Measurements from ENCODE around the gene TANGO2. TPM values are rescaled to one million over a fixed set of nuclear protein-coding genes. Genes with fewer than 3 reads are reported as not detected.

TANGO2 gene
- total and polyA plus RNA-seq, 2 experiments from 2014 or later, result 27.3 to 45.0 TPM

GRCh38 chr22:19987394-19988306, 33.3 kb upstream of the TANGO2 start:
- Histone ChIP-seq H3K9ac (no peak overlapping the region), H2AFZ (no peak overlapping the region), H3K4me1 (ENCODE audit: insufficient read depth) (peaks cover 7% of the 10 kb centered on the region), H3K36me3 (ENCODE audit: low read depth) (no peaks in the 10 kb centered on the region), H3K79me2 (ENCODE audit: insufficient read depth) (no peaks in the 10 kb centered on the region), H3K27me3 (replicated peaks; ENCODE audit: insufficient read depth) (no peaks in the 10 kb centered on the region), H3K4me3 (no peak overlapping the region), H3K4me2 (ENCODE audit: unreplicated experiment) (no peak overlapping the region), H3K9me2 (ENCODE audit: insufficient read depth) (no peaks in the 10 kb centered on the region), H3K27ac (no peak overlapping the region), H4K20me1 (ENCODE audit: insufficient read depth) (no peaks in the 10 kb centered on the region), H3F3A (ENCODE audit: insufficient read depth) (no peaks in the 10 kb centered on the region), H3K9me3 (ENCODE audit: low read depth) (no peaks in the 10 kb centered on the region)
- TF ChIP-seq EZH2phosphoT487 (IDR thresholded peaks at IDR 0.05; ENCODE audit: insufficient read depth, low read depth), result no peak
- no peak for TF ChIP-seq EZH2 (IDR thresholded peaks at IDR 0.05; ENCODE audit: insufficient read depth, poor library complexity, severe bottlenecking)
- no peak for DNase-seq
- in situ Hi-C loops (cut with MboI), result loop anchor here (25.0 kb wide), 1 partner anchor 300 kb away; no protein-coding TSS in a partner anchor
- WGBS, 2 experiments (ENCODE audit: low coverage in 1 of 2, low lambda C conversion rate in 2 of 2, missing lambda C conversion rate in 2 of 2), result 58 to 62% methylated on average over 22 to 24 of the region's 24 CpGs

GRCh38 chr22:19988331-19988808, 32.5 kb upstream of the TANGO2 start:
- no peak overlapping the region for H3K27ac ChIP-seq
- H3K79me2 ChIP-seq (ENCODE audit: insufficient read depth), result no peaks in the 10 kb centered on the region
- no peaks in the 10 kb centered on the region for H3K9me2 ChIP-seq (ENCODE audit: insufficient read depth)
- no peak for DNase-seq
- H3F3A ChIP-seq (ENCODE audit: insufficient read depth), result no peaks in the 10 kb centered on the region
- 78 to 86% methylated on average over 9 of the region's 9 CpGs for WGBS, 2 experiments (ENCODE audit: low coverage in 1 of 2, low lambda C conversion rate in 2 of 2, missing lambda C conversion rate in 2 of 2)
- no peaks in the 10 kb centered on the region for H3K27me3 ChIP-seq (replicated peaks; ENCODE audit: insufficient read depth)
- TF ChIP-seq EZH2phosphoT487 (IDR thresholded peaks at IDR 0.05; ENCODE audit: insufficient read depth, low read depth) (no peak), EZH2 (IDR thresholded peaks at IDR 0.05; ENCODE audit: insufficient read depth, poor library complexity, severe bottlenecking) (no peak)
- no peak overlapping the region for H3K4me2 ChIP-seq (ENCODE audit: unreplicated experiment)
- H3K9ac ChIP-seq, result no peak overlapping the region
- no peaks in the 10 kb centered on the region for H4K20me1 ChIP-seq (ENCODE audit: insufficient read depth)
- in situ Hi-C loops (cut with MboI), result loop anchor here (25.0 kb wide), 1 partner anchor 299 kb away; no protein-coding TSS in a partner anchor
- H3K9me3 ChIP-seq (ENCODE audit: low read depth), result no peaks in the 10 kb centered on the region
- H2AFZ ChIP-seq, result no peak overlapping the region
- no peak overlapping the region for H3K4me3 ChIP-seq
- peaks cover 7% of the 10 kb centered on the region for H3K4me1 ChIP-seq (ENCODE audit: insufficient read depth)
- no peaks in the 10 kb centered on the region for H3K36me3 ChIP-seq (ENCODE audit: low read depth)

GRCh38 chr22:19988965-19989724, 31.8 kb upstream of the TANGO2 start:
- Histone ChIP-seq H3K36me3 (ENCODE audit: low read depth) (no peaks in the 10 kb centered on the region), H3K4me1 (ENCODE audit: insufficient read depth) (peaks cover 4% of the 10 kb centered on the region), H3K9ac (no peak overlapping the region), H2AFZ (no peak overlapping the region), H3K9me2 (ENCODE audit: insufficient read depth) (no peaks in the 10 kb centered on the region), H3F3A (ENCODE audit: insufficient read depth) (no peaks in the 10 kb centered on the region), H4K20me1 (ENCODE audit: insufficient read depth) (no peaks in the 10 kb centered on the region), H3K4me3 (no peak overlapping the region), H3K9me3 (ENCODE audit: low read depth) (no peaks in the 10 kb centered on the region), H3K79me2 (ENCODE audit: insufficient read depth) (no peaks in the 10 kb centered on the region), H3K4me2 (ENCODE audit: unreplicated experiment) (no peak overlapping the region), H3K27ac (no peak overlapping the region), H3K27me3 (replicated peaks; ENCODE audit: insufficient read depth) (no peaks in the 10 kb centered on the region)
- in situ Hi-C loops (cut with MboI), result loop anchor here (25.0 kb wide), 1 partner anchor 298 kb away; no protein-coding TSS in a partner anchor
- DNase-seq, result no peak
- WGBS, 2 experiments (ENCODE audit: low coverage in 1 of 2, low lambda C conversion rate in 2 of 2, missing lambda C conversion rate in 2 of 2), result 77 to 79% methylated on average over 18 of the region's 18 CpGs
- no peak for TF ChIP-seq EZH2 (IDR thresholded peaks at IDR 0.05; ENCODE audit: insufficient read depth, poor library complexity, severe bottlenecking)
- no peak for TF ChIP-seq EZH2phosphoT487 (IDR thresholded peaks at IDR 0.05; ENCODE audit: insufficient read depth, low read depth)

GRCh38 chr22:19989725-19990067, 31.2 kb upstream of the TANGO2 start:
- H3K4me3 ChIP-seq, result no peak overlapping the region
- H3K4me2 ChIP-seq (ENCODE audit: unreplicated experiment), result no peak overlapping the region
- no peaks in the 10 kb centered on the region for H3K9me2 ChIP-seq (ENCODE audit: insufficient read depth)
- no peak overlapping the region for H3K27ac ChIP-seq
- no peaks in the 10 kb centered on the region for H3K9me3 ChIP-seq (ENCODE audit: low read depth)
- H3K9ac ChIP-seq, result no peak overlapping the region
- no peaks in the 10 kb centered on the region for H3K4me1 ChIP-seq (ENCODE audit: insufficient read depth)
- no peaks in the 10 kb centered on the region for H3F3A ChIP-seq (ENCODE audit: insufficient read depth)
- H3K79me2 ChIP-seq (ENCODE audit: insufficient read depth), result no peaks in the 10 kb centered on the region
- no peak for DNase-seq
- no peaks in the 10 kb centered on the region for H3K36me3 ChIP-seq (ENCODE audit: low read depth)
- in situ Hi-C loops (cut with MboI), result loop anchor here (25.0 kb wide), 1 partner anchor 298 kb away; no protein-coding TSS in a partner anchor
- TF ChIP-seq EZH2phosphoT487 (IDR thresholded peaks at IDR 0.05; ENCODE audit: insufficient read depth, low read depth) (no peak), EZH2 (IDR thresholded peaks at IDR 0.05; ENCODE audit: insufficient read depth, poor library complexity, severe bottlenecking) (no peak)
- H4K20me1 ChIP-seq (ENCODE audit: insufficient read depth), result no peaks in the 10 kb centered on the region
- 67 to 73% methylated on average over 3 of the region's 3 CpGs for WGBS, 2 experiments (ENCODE audit: low coverage in 1 of 2, low lambda C conversion rate in 2 of 2, missing lambda C conversion rate in 2 of 2)
- no peak overlapping the region for H2AFZ ChIP-seq
- no peaks in the 10 kb centered on the region for H3K27me3 ChIP-seq (replicated peaks; ENCODE audit: insufficient read depth)

Measured in GM23248 (cell line).